ENCODE data around the gene TXNDC16.

DNA sequence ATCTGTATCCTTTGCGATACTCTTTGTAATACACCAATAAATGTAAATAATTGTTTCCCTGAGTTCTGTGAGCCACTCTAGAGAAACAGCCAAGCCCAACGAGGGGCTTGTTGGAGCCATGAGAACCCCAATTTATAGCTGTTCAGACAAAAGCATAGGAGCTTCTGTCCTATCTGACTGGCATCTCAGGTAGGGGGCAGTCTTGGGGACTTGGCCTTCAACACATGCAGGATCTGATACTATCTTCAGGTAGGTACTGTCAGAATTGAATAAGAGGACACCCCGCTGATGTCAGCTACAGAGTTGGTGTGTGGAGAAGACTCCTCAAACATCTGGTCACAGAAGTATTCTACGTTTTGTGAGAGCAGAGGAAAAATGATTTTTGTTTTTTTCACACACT is 25.3 kb downstream of the TXNDC16 start:
- TF ChIP-seq ZSCAN30 (tag by site-specific recombination; IDR thresholded peaks at IDR 0.05): no peak
- TF ChIP-seq, protein P1, sequence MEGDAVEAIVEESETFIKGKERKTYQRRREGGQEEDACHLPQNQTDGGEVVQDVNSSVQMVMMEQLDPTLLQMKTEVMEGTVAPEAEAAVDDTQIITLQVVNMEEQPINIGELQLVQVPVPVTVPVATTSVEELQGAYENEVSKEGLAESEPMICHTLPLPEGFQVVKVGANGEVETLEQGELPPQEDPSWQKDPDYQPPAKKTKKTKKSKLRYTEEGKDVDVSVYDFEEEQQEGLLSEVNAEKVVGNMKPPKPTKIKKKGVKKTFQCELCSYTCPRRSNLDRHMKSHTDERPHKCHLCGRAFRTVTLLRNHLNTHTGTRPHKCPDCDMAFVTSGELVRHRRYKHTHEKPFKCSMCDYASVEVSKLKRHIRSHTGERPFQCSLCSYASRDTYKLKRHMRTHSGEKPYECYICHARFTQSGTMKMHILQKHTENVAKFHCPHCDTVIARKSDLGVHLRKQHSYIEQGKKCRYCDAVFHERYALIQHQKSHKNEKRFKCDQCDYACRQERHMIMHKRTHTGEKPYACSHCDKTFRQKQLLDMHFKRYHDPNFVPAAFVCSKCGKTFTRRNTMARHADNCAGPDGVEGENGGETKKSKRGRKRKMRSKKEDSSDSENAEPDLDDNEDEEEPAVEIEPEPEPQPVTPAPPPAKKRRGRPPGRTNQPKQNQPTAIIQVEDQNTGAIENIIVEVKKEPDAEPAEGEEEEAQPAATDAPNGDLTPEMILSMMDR (tag by site-specific recombination; IDR thresholded peaks at IDR 0.05): no peak
- no peak for TF ChIP-seq ZNF791 (tag by site-specific recombination; IDR thresholded peaks at IDR 0.05)
- no peak for TF ChIP-seq ZBTB1 (tag by site-specific recombination; IDR thresholded peaks at IDR 0.05)

Measured in HEK293 (cell line).